SJCRH30 (cell line): Measurements from ENCODE around the gene TMEM52. TPM values are rescaled to one million over a fixed set of nuclear protein-coding genes. Genes with fewer than 3 reads are reported as not detected.
A peak's percentile ranks its signal among the peaks of the same experiment; 100 is the strongest.

Source experiments
- DNase-seq, 2 experiments: peaks; one replicate each; pipeline ENCODE4 v3.0.0-alpha.2; 2015 to 2020
- H3K27ac ChIP-seq: fragments of 250-450 bp; sonication (Bioruptor Pico); 2 replicates; pipeline ENCODE4 v1.5.1; 2020; ENCODE audit warnings: mild to moderate bottlenecking, moderate library complexity
- H3K27me3 ChIP-seq: fragments of 250-450 bp; sonication (Bioruptor Pico); 2 replicates; pipeline ENCODE4 v1.5.1; 2020; ENCODE audit warnings: mild to moderate bottlenecking, moderate library complexity
- H3K36me3 ChIP-seq: fragments of 250-450 bp; sonication (Bioruptor Pico); 2 replicates; pipeline ENCODE4 v1.5.1; 2020; ENCODE audit warnings: mild to moderate bottlenecking, moderate library complexity
- H3K4me1 ChIP-seq: fragments of 250-450 bp; sonication (Bioruptor Pico); 2 replicates; pipeline ENCODE4 v1.5.1; 2020; ENCODE audit warnings: mild to moderate bottlenecking, moderate library complexity
- H3K4me3 ChIP-seq: fragments of 250-450 bp; sonication (Bioruptor Pico); 2 replicates; pipeline ENCODE4 v1.5.1; 2020; ENCODE audit warnings: mild to moderate bottlenecking, moderate library complexity
- H3K9me3 ChIP-seq: fragments of 250-450 bp; sonication (Bioruptor Pico); replicated peaks from 2 replicates; pipeline ENCODE4 v1.5.1; 2020; ENCODE audit warnings: mild to moderate bottlenecking, moderate library complexity
- total RNA-seq: library from RNA; depleted of rRNA; stranded (reverse); fragments of >200 nt; shearing (Covaris generic); gene quantifications from 2 replicates; pipeline ENCODE4 v1.2.3, GENCODE V29; 2014

Gene TMEM52
- total RNA-seq, 1 experiment from 2014 or later: 1.0 TPM

DNA sequence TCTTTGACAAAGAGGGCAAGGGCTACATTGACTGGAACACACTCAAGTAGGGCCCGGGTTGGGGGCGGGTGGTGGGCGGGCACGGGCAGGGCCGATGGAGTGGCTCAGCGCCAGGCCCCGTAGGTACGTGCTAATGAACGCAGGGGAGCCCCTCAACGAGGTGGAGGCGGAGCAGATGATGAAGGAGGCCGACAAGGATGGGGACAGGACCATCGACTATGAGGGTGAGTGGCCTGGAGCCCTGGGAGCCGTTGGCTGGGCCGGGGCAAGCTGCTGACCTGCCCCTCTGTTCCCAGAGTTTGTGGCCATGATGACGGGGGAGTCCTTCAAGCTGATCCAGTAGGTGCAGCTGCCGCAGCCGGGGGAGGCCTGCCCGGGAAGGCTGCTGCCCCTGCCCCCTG lies 2.2 kb downstream of the TMEM52 start:
- Histone ChIP-seq H3K4me1 (peaks cover 17% of the 10 kb centered on the region), H3K36me3 (no peaks in the 10 kb centered on the region), H3K4me3 (no peak overlapping the region), H3K27me3 (no peaks in the 10 kb centered on the region), H3K9me3 (no peaks in the 10 kb centered on the region), H3K27ac (no peak overlapping the region)
- no peak for DNase-seq

DNA sequence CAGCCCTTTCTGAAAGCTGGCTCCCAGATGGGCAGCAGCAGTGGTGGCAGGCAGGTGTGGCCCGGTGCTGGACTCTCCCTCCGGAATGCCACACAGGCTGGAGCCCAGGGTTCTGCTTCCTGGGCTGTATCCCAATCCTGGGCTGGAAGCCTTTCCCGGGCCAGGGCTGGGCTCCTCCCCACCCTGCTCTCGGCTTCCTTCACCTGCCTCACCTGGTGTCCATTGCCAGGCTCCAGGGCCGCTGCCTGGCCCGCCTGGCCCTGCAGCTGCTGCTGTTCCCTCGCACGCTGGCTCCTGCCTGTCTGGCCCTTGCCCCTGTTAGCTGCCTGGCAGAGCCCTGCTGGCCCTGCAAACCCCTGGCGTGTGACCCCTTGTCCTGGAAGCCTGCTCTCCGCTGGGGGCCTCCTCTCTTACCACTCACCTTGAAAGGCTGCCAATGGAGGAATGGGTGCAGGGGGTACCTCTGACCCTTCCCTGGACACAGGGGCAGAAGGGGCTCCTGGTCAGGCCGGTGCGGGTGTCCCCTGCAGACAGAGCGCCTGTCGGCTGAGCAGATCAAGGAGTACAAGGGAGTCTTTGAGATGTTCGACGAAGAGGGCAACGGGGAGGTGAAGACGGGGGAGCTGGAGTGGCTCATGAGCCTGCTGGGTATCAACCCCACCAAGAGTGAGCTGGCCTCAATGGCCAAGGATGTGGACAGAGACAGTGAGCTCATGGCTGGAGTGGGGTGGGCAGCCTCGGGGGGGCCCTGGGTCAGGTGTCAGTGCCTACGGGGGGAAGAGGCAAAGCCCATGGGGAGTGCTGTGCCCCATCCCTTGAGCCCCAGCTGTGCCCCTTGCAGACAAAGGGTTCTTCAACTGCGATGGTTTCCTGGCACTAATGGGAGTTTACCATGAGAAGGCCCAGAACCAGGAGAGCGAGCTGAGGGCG lies 2.9 kb downstream of the TMEM52 start:
- Histone ChIP-seq H3K9me3 (no peaks in the 10 kb centered on the region), H3K36me3 (no peaks in the 10 kb centered on the region), H3K4me1 (peaks cover 17% of the 10 kb centered on the region), H3K27me3 (no peaks in the 10 kb centered on the region), H3K4me3 (no peak overlapping the region), H3K27ac (no peak overlapping the region)
- DNase-seq: no peak

DNA sequence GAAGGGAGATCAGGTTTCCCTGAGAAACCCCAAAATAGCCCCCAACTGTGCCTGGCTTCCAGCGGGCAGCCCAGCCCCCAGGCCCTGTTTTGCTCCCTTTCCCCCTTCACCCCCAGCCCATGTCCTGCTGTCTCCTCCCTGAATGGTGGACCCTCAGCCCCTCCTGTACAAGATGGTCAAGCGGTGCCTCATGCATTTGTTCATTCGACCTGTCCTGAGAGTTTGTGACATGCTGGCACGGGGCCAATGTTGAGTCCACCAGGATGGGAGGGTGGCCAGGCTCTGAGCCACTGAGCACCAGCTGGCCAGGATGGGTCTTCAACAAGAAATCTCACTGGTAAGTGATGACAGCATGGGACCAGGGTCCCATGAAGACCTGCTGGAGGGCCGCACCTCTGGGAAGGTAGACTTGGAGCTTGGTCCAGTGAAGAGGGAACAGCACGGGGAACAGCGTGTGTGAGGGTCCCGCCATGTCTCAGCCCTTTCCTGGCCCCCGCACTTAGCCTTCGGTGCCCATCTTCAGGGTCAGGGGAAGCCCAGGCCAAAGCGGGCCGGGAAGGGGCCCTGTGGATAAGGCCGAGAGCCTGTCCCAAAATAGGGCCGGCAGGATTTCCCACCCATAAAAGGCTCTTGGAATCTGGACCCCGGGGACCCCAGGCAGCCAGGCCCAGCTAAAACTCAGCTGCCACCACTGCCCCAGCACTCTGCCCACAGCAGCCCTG lies 3.9 kb downstream of the TMEM52 start, which contains the start of gene CALML6:
Gene CALML6, plus strand, starts transcription at position 290 of the 722 bp plus-strand sequence. Its CDS starts 21 bp downstream, at position 311.
- no peak for DNase-seq
- H3K36me3 ChIP-seq: no peaks in the 10 kb centered on the region

DNA sequence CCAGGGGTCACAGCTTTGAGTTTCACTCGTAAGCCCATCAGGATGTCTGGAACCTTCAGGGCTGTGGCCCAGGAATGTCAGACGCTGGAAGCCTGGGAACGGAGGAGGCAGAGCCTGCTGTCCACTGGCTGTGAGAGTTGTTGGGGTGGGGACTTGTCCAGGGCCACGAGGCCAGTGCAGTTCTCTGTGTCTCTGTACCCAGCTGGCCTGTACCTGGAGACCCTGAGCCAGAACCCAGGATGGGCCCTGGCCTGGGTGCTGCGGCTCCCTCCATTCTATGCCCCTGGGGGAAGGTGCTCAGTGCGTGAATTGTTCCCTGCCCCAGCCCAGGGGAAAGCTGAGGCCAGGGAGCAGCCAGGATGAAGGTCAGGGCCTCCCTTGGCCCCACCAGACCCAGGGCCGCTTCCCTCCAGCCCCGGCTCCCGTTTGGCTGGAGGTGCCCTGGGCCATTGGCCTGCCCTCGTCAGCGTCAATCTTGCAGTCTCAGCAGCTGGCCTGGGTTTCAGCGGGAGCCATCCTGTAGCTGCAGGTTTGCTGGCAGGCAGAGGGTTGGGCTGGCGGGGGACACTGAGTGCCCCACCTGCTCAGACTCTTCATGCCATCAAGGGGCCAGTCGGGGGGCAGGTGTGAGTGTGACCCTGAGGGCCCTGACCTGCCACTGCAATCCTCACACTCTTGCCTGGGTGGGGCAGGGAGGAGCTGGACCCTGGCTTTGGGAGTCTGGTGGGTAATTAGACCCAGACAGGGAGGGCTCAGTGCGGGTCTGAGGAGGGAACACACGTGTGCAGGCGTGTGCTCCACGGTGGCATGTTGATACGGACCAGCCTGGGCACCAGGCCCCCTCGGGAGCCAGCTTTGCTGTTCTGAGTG lies 4.7 kb downstream of the TMEM52 start:
- peak; percentile 83 to 87 for DNase-seq
- Histone ChIP-seq H3K4me1 (peaks cover 17% of the 10 kb centered on the region), H3K4me3 (no peak overlapping the region), H3K27me3 (no peaks in the 10 kb centered on the region), H3K27ac (peak overlapping the region; percentile 12; the same call in 1 of the 2 replicates), H3K9me3 (no peaks in the 10 kb centered on the region), H3K36me3 (no peaks in the 10 kb centered on the region)

More for the DNA sequence above, 3.9 kb downstream of the TMEM52 start, which contains the start of gene CALML6:
- H3K9me3 ChIP-seq: no peaks in the 10 kb centered on the region
- H3K4me3 ChIP-seq: no peak within 1 kb of the TSS
- peaks cover 17% of the 10 kb centered on the region for H3K4me1 ChIP-seq
- H3K27me3 ChIP-seq: no peaks in the 10 kb centered on the region
- H3K27ac ChIP-seq: peak within 1 kb of the TSS; percentile 12; the same call in 1 of the 2 replicates

DNA sequence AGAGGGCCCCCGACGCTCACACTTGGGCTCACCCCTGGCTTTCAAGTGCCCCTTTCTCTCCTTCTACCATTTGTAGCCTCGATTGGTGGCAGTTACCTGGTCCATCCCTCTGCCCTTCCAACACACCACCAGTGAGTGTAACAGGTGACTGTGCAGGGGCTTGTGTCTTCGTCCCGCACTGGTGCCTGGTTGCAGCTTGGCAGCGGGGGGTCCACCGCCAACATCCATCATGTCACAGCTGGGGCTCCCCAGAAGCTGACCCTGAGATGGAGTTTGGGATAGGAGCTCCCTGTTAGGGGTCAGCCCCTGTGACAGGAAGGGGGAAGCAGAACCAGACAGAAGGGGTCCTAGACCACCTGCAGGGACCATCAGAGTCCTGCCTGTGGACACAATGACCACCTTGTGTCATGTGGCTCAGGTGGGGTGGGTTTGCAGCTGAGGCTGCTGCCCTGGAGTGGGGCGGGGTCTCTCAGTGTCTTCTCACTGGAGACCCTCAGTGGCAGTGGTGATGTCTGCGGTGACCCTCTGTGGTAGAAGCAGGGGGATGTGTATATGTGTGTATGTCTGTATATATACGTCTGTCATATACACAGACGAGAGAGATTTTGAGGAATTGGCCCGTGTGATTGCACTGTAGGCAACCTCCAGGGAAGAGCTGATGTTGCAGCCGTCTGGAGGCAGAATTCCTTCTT lies 7.6 kb downstream of the TMEM52 start:
- Histone ChIP-seq H3K27ac (no peak overlapping the region), H3K9me3 (no peaks in the 10 kb centered on the region), H3K27me3 (no peaks in the 10 kb centered on the region), H3K36me3 (no peaks in the 10 kb centered on the region), H3K4me3 (no peak overlapping the region), H3K4me1 (peaks cover 30% of the 10 kb centered on the region)
- DNase-seq: peak in 1 of 2 experiments; percentile 1

DNA sequence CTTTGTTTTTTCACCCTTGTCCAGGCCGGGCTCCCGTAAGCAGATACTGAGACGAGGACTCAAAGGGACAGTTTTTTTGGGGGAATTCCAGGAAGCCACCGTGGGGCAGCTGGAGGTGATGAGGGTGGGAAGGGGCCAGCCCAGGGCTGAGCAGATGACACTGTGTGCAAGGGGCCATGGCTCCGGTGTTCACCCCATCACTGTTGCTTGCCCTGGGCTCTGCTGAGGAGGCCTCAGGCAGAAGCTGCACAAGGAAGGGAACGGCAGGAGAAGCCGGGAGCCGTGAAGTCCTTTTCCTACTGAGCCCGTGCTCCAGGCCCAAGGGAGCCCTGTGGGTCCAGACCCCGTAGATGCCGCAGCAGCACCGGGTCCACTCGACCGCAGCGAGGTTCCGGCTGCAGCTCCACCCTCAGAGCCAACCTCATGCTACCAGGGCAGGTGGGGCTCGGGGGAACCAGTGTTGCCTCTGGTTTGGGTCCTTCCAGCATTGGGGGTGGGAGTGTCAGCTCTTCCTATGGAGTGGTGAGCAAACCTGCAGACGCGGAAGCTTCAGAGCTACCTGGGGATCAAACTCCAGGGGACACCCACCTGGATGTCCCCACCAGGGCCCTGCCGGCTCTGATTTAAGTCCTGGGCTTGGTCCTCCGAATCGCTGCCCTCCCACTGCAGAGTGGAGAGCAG lies 8.3 kb downstream of the TMEM52 start:
- Histone ChIP-seq H3K9me3 (no peaks in the 10 kb centered on the region), H3K4me3 (no peak overlapping the region), H3K36me3 (no peaks in the 10 kb centered on the region), H3K4me1 (peaks cover 30% of the 10 kb centered on the region), H3K27ac (no peak overlapping the region), H3K27me3 (no peaks in the 10 kb centered on the region)
- peak in 1 of 2 experiments; percentile 2 for DNase-seq

DNA sequence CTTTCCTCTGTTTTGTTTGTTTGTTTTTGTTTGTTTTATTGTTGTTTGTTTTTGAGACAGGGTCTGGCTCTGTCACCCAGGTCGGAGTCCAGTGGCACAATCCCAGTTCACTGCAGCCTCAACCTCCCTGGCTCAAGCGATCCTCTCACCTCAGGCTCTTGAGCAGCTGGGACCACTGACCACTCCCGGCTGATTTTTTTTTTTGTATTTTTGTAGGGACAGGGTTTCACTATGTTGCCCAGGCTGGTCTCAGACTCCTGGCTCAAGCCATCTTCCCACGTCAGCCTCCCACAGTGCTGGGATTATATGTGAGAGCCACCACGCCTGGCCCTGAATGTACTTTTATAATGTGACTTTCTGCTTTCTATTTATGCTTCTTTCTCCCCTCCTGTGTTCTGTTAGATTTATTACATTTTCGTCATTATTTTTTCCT lies 9.0 kb downstream of the TMEM52 start:
- no peaks in the 10 kb centered on the region for H3K36me3 ChIP-seq
- no peaks in the 10 kb centered on the region for H3K9me3 ChIP-seq
- H3K27ac ChIP-seq: no peak overlapping the region
- no peak overlapping the region for H3K4me3 ChIP-seq
- no peak for DNase-seq
- no peaks in the 10 kb centered on the region for H3K27me3 ChIP-seq
- peaks cover 27% of the 10 kb centered on the region for H3K4me1 ChIP-seq

DNA sequence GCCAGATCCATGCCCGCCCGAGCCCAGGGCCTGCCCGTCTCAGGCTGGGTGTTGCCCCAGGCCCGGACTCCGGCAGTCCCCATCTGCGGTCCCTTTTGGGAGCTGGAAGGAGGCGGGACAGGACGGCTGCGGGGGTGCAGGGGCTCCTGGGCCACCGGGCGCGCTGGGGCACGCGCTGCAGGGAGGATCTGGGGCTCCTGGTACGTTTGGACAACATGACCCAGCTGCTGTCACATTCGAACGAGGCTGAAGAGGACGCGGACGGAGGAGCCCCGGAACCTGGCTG lies 10.6 kb downstream of the TMEM52 start:
- H3K4me1 ChIP-seq: peaks cover 12% of the 10 kb centered on the region
- H3K9me3 ChIP-seq: no peaks in the 10 kb centered on the region
- H3K4me3 ChIP-seq: peak overlapping the region; percentile 70
- H3K36me3 ChIP-seq: no peaks in the 10 kb centered on the region
- no peaks in the 10 kb centered on the region for H3K27me3 ChIP-seq
- no peak for DNase-seq
- H3K27ac ChIP-seq: no peak overlapping the region; the same call in 1 of the 2 replicates

DNA sequence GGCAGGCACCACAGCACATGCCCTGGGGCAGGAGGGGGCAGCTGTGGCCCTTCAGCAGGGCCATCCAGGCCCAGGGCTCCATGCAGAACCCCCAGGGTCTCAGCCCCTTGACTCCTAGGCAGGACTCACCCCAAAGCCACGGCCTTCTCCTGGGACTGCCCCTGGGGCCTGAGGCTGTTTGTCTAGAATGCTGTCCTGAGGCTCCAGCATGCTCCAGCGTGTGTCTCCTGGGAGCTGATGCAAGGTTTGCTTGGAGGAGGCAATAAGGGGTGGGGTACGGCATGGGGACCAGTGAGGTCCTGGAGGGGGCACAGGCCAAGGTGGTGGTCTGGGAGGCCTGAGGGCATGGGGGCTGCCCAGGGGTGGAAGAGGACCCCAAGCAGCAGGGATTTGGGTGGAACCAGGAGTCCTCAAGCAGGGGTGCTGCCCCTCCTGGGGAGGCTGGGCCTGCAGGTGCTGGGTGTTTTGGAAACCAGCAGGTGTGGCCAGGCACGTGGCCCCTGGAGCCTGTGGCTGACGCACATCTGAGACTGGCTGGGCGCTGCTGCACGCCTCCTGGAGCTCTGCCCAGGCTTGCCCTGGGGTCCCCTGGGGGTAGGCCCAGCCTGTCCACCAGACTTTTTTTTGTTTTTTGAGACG lies 11.9 kb downstream of the TMEM52 start:
- Histone ChIP-seq H3K27ac (no peak overlapping the region), H3K9me3 (no peaks in the 10 kb centered on the region), H3K27me3 (no peaks in the 10 kb centered on the region), H3K4me3 (no peak overlapping the region), H3K36me3 (no peaks in the 10 kb centered on the region), H3K4me1 (peaks cover 12% of the 10 kb centered on the region)
- peak; percentile 62 to 65 for DNase-seq

DNA sequence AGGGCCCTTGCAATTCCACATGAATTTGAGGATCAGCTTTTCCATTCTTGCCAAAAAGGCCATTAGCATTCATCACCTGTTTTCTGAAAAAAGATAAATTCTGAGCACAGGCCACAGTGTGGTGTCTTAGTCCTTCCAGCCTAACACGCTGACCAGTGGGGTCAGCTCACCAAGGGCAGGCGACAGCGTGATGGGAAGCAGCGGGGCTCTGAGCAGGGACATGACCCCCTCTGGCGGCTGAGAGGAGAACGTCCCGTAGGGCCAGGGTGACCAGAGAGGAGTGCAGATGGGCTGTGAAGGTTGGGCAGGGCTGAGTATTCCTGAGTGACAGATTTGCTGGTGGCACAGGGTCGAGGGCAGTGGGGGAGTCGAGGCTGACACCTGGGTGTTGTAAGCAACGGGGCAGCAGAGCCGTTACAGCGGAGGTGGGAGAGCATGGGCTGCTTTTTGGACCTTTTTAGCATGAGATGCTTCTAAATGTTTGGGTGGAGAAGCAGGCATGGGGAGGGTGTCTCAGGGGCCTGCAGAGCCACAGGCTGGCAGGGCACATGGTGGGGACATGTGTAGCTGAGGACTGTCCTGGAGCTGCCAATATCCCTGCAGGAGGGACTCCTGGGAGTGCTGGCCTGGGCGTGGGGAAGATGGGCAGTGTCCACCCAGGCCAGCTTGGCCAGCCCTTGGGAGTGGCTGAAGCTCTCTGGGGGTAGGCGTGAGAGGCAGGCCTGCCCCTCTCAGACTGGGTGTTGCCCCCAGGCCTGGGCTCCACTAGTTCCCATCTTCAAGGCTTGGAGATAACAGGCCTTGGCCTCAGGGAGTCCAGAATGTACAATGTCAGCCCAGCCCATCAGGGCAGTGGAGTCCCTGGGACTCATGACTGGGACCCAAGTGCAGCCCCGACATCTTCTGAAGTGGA lies 12.6 kb downstream of the TMEM52 start:
- H3K4me1 ChIP-seq: peaks cover 12% of the 10 kb centered on the region
- no peaks in the 10 kb centered on the region for H3K9me3 ChIP-seq
- peak; percentile 89 to 94 for DNase-seq
- H3K27me3 ChIP-seq: no peaks in the 10 kb centered on the region
- no peak overlapping the region for H3K27ac ChIP-seq
- no peaks in the 10 kb centered on the region for H3K36me3 ChIP-seq
- H3K4me3 ChIP-seq: no peak overlapping the region

DNA sequence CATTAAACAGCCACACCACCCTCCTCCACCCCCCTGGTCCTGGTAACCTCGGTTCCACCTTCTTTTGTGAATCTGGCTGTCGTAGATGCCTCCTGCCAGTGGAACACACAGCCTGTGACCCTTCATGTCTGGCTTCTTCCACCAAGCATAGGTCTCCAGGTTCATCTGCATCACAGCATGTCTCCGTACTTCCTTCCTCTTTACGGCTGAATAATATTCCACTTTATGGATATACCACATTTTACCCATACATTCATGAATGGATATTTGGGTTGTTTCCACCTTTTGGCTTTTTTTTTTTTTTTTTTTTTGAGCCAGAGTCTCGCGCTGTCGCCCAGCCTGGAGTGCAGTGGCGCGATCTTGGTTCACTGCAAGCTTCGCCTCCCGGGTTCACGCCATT lies 15.9 kb downstream of the TMEM52 start:
- Histone ChIP-seq H3K4me3 (no peak overlapping the region), H3K27me3 (no peaks in the 10 kb centered on the region), H3K36me3 (no peaks in the 10 kb centered on the region), H3K4me1 (peaks cover 21% of the 10 kb centered on the region), H3K9me3 (no peaks in the 10 kb centered on the region), H3K27ac (no peak overlapping the region)
- no peak for DNase-seq

DNA sequence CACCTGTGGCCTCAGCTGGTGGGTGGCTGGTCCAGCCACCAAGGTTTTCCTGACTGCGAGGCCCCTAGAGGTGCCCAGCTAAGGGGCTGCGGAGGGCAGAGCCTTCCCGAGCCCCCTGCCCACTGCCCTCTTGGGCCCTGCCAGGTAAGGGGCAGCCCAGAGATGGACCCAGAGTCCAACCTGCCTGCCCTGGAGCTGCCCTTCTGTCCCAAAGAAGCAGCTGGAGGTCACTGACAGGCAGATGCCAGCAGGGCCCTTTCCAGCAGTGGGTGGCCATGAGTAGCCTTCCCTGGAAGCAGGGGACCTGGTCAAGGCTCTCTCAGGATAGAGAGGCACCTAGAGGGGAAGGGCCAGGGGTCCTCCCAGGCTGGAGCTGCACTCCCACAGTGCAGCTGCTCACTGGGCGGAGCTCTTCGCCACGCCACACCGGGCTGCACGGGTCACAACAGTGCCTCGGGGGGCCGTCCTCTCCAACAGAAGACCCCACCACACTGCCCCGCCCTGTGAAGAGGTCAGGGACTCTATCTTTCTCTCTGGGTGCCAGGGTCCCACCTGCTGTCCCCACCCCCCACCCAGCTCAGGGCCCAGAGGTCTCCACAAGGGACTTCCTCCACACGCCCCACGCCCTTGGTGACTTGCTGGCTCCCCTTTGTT lies 17.3 kb downstream of the TMEM52 start:
- Histone ChIP-seq H3K27me3 (no peaks in the 10 kb centered on the region), H3K4me3 (no peak overlapping the region), H3K27ac (no peak overlapping the region), H3K4me1 (peaks cover 10% of the 10 kb centered on the region), H3K36me3 (no peaks in the 10 kb centered on the region), H3K9me3 (no peaks in the 10 kb centered on the region)
- no peak for DNase-seq
